ENCODE results near the gene PRSS22.

DNA sequence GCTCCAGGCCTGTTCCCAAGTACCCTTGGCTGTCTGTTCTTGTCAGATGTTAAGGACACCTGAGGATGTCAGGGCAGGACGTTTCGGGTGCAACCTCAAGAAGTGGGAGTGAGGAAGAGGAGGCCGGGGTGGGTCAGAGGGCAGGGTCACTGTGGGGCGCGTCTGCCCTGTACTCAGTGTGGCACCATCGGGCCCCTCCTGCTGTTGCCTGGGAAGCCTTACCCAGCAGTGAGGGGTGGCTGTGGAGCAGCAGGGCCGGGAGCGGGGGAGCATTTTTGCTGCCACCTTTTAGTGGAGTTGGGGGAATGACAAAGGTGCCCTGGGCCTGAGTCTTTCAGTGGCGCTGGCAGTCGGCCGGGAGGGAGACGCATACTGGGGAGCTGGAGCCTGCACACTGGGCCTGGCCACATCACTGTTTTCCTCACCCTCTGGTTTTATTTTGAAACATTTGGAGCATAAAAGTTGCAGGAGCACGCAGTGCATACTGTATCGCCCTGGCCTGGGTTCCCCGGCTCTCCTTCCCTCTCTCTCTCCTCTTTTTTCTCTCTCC lies 42.6 kb upstream of the PRSS22 start:
- TF ChIP-seq, protein P1, sequence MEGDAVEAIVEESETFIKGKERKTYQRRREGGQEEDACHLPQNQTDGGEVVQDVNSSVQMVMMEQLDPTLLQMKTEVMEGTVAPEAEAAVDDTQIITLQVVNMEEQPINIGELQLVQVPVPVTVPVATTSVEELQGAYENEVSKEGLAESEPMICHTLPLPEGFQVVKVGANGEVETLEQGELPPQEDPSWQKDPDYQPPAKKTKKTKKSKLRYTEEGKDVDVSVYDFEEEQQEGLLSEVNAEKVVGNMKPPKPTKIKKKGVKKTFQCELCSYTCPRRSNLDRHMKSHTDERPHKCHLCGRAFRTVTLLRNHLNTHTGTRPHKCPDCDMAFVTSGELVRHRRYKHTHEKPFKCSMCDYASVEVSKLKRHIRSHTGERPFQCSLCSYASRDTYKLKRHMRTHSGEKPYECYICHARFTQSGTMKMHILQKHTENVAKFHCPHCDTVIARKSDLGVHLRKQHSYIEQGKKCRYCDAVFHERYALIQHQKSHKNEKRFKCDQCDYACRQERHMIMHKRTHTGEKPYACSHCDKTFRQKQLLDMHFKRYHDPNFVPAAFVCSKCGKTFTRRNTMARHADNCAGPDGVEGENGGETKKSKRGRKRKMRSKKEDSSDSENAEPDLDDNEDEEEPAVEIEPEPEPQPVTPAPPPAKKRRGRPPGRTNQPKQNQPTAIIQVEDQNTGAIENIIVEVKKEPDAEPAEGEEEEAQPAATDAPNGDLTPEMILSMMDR (optimal IDR thresholded peaks at IDR 0.05 in 1 of 3, IDR thresholded peaks at IDR 0.05 in 1 of 3, conservative IDR thresholded peaks at IDR 0.05 in 1 of 3; ENCODE audit: extremely low read depth in 1 of 3, insufficient read depth in 2 of 3, low read length in 3 of 3) = no peak
- no peak for TF ChIP-seq EZH2 (IDR thresholded peaks at IDR 0.05; ENCODE audit: low read length)
